NT2/D1 (cell line): ENCODE data around the gene HTT-AS.

ENCODE experiments used
- DNase-seq: peaks from one replicate; pipeline ENCODE4 v3.0.0-alpha.2; 2011; ENCODE audit warnings: low read depth, low spot score
- H3K27me3 ChIP-seq: 2 replicates; pipeline ENCODE4 v1.6.0; 2011; ENCODE audit warnings: mild to moderate bottlenecking; ENCODE audit not compliant: insufficient read length, insufficient read depth
- H3K36me3 ChIP-seq: 2 replicates; pipeline ENCODE4 v1.6.1; 2011; ENCODE audit warnings: mild to moderate bottlenecking, low read length, mixed read lengths; ENCODE audit not compliant: insufficient read depth, insufficient read length
- H3K4me1 ChIP-seq: 2 replicates; pipeline ENCODE4 v1.5.1; 2011; ENCODE audit not compliant: insufficient read depth, insufficient read length
- H3K4me3 ChIP-seq: 2 replicates; pipeline ENCODE4 v1.5.1; 2011; ENCODE audit warnings: low read depth; ENCODE audit not compliant: insufficient read length
- H3K9ac ChIP-seq: 2 replicates; pipeline ENCODE4 v1.6.0; 2011; ENCODE audit warnings: low read depth; ENCODE audit not compliant: insufficient read length
- H3K9me3 ChIP-seq: 2 replicates; pipeline ENCODE4 v1.5.1; 2011; ENCODE audit warnings: mild to moderate bottlenecking, low read length; ENCODE audit not compliant: insufficient read depth
- SUZ12 ChIP-seq: IDR thresholded peaks from 2 replicates; pipeline ENCODE4 v1.6.1; 2011; ENCODE audit not compliant: insufficient read length, insufficient read depth; ENCODE audit errors: extremely low read depth
- YY1 ChIP-seq: IDR thresholded peaks from 2 replicates; pipeline ENCODE4 v1.6.1; 2011; ENCODE audit not compliant: insufficient read length, insufficient read depth
- ZNF274 ChIP-seq: IDR thresholded peaks from 2 replicates; pipeline ENCODE4 v1.6.1; 2011; ENCODE audit warnings: mild to moderate bottlenecking, low read depth, low read length

HTT-AS gene

DNA sequence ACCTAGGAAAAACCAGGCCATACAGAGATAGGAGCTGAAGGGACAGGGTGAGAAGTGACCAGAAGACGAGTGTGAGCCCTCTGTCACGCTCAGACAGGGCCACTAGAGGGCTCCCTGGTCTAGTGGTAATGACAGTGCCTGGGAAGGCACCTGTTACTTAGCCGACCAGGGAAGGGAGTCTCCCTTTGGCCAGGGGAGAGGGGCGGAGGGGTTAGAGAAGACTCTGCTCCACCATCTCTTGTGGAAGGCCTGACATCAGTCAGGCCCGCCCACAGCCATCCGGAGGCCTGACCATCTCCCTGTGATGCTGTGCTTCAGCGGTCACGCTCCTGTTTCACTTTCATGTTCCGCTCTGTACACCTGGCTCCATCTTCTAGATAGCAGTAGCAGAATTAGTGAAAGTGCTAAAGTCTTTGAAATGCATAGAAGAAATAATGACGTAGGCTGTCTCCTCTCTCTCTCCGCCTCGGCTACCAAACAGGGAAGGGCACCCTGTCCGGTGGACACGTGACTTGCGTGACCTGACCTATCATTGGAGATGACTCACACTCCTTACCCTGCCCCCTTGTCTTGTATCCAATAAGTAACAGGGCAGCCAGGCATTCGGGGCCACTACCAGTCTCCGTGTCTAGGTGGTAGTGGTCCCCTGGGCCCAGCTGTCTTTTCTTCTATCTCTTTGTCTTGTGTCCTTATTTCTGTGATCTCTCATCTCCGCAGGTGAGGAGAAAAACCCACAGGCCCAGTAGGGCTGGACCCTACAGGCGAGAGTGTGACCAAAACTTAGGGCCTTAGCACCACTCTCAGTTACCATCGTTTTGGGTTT, 26.7 kb downstream of the HTT-AS start:
- Histone ChIP-seq H3K9me3 (peaks cover 15% of the 10 kb centered on the region; the same call in 1 of the 2 replicates), H3K4me3 (no peak overlapping the region), H3K27me3 (no peaks in the 10 kb centered on the region), H3K36me3 (no peaks in the 10 kb centered on the region), H3K9ac (no peak overlapping the region), H3K4me1 (no peaks in the 10 kb centered on the region)
- DNase-seq, result peak; percentile 42
- no peak for TF ChIP-seq SUZ12
- no peak for TF ChIP-seq ZNF274
- no peak for TF ChIP-seq YY1

DNA sequence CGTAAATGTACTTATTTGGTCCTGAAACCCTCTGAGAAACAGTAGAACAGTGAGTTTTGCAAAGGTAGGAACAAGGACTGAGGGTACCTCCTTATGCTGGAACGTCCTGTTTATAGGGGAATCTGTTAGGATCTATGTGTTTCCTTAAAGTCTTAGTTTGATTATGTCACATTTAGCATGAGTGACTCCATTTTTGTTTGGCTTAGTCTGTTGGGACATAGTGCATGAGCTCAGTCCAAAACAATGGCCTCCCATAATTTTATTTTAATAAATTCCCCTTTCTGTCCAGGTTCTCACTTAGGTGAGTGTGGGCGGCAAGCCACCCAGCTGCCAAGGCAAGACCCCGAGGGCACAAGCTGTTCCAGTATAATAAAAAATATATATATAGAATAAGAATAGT, 27.7 kb downstream of the HTT-AS start:
- Histone ChIP-seq H3K4me3 (no peak overlapping the region), H3K9me3 (peaks cover 5% of the 10 kb centered on the region; the same call in 1 of the 2 replicates), H3K27me3 (no peaks in the 10 kb centered on the region), H3K9ac (no peak overlapping the region), H3K36me3 (no peaks in the 10 kb centered on the region), H3K4me1 (no peaks in the 10 kb centered on the region)
- no peak for DNase-seq
- no peak for TF ChIP-seq YY1
- no peak for TF ChIP-seq SUZ12
- TF ChIP-seq ZNF274, result no peak

DNA sequence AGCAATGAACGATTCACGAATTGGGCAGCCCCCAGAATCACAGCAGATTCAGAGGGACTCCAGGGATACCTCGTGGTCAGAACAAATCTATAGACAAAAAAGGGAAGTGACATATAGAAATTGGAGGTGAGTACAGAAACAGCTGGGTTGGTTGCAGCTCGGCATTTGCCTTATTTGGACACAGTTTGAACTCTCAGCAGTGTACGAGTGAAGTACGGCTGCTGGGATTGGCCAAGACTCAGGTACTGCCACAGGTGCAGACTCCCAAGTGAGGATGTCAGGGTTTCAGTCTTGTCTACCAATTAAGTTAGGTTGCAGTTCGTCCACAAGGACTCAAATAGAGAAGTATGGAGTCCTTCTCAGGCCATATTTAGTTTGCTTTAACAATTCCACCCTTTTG, 28.2 kb downstream of the HTT-AS start:
- H3K9me3 ChIP-seq, result 0 out of 2 replicates have a peak, but pooled peaks cover under 1% of the 10 kb centered on the region
- no peaks in the 10 kb centered on the region for H3K4me1 ChIP-seq
- H3K9ac ChIP-seq, result no peak overlapping the region
- no peak overlapping the region for H3K4me3 ChIP-seq
- no peaks in the 10 kb centered on the region for H3K27me3 ChIP-seq
- no peak for TF ChIP-seq SUZ12
- TF ChIP-seq ZNF274, result no peak
- no peak for TF ChIP-seq YY1
- no peaks in the 10 kb centered on the region for H3K36me3 ChIP-seq
- DNase-seq, result no peak

DNA sequence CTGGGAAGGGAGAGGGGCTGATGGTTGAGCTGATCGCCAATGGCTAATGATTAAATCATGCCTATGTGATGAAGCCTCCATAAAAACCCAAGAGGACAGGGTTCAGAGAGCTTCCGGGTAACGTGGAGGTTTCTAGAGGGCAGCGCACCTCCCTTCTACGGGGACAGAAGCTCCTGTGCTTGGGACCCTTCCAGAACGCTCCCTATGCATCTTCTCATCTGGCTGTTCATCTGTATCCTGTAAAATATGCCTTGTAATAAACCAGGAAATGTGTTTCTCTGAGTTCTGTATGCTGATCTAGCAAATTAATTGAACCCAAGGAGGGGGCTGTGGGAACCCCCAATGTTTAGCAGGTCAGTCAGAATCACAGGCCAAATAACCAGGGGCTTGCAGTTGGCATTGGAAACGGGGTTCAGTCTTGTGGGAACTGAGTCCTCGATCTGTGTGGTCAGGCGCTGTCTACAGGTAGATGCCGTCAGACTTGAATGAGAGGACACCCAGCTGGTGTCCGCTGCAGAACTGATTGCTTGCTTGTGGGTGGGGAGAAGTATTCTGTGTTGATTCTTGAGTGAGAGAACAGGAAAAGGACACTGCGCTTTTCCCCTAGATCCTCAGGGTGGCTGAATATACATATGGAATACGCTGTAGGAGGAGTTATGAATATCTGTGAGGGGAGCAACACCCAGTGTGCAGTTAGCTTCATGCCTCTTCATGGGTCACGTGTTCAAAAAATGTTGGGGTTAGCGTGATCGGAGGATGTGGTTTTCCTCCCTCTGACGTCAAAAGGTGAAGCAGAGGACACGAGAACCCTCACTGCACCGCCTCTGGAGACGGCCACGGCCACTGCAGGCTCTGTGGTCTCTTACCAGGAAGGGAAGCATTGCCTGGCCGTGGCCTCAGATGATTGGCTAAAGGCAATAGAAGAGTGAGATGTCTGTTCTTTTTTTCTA, 29.2 kb downstream of the HTT-AS start:
- Histone ChIP-seq H3K9ac (no peak overlapping the region), H3K9me3 (no peaks in the 10 kb centered on the region), H3K36me3 (no peaks in the 10 kb centered on the region), H3K4me3 (no peak overlapping the region), H3K4me1 (no peaks in the 10 kb centered on the region), H3K27me3 (no peaks in the 10 kb centered on the region)
- DNase-seq, result no peak
- TF ChIP-seq YY1, result no peak
- no peak for TF ChIP-seq SUZ12
- TF ChIP-seq ZNF274, result no peak

DNA sequence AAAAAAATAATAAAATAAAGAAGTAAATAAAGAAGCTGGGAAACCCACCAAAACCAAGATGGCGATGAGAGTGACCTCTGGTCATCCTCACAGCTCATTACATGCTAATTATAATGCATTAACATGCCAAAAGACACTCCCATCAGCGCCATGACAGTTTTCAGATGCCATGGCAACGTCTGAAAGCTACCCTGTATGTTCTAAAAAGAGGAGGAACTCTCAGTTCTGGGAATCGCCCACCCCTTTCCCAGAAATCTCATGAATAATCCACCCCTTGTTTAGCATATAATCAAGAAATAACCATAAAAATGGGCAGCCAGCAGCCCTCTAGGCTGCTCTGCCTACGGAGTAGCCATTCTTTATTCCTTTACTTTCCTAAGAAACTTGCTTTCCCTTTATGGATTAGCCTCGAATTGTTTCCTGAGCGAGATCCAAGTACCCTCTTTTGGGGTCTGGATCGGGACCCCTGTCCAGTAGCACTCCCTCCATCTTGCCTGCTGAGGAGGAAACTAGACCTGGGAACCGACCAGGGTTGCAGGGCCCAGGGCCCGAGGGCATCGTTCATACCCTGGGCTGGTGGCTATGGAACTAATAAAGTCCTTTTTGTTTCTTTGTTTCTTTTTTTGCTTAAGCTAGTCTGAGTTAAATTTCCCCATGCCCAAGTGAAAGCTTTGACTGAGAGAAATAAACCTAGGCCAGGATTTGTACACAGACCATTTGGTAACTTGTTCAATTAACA, 30.9 kb downstream of the HTT-AS start:
- H3K4me3 ChIP-seq, result no peak overlapping the region
- H3K27me3 ChIP-seq, result no peaks in the 10 kb centered on the region
- no peaks in the 10 kb centered on the region for H3K9me3 ChIP-seq
- H3K36me3 ChIP-seq, result no peaks in the 10 kb centered on the region
- no peak for TF ChIP-seq YY1
- H3K9ac ChIP-seq, result no peak overlapping the region
- no peak for DNase-seq
- no peaks in the 10 kb centered on the region for H3K4me1 ChIP-seq

DNA sequence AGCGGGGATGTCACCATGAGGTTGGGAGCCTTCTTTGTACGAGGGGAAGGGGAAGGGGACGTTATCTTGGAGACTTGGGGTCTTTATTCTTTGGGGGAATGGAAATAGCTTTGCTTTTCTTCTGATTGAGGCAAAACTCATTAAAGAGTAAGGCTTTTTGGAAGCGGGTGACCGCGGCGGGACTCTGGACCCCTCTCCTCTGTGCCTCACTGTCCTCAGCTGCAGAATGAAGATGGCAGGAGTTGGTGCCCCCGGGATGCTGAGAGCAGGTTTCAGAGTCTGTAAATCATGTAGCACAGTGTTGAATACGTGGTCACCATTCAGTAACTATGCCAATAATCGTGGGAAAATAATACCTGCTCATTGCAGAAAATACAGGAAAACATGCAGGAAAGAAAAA, 32.1 kb downstream of the HTT-AS start:
- no peak overlapping the region for H3K9ac ChIP-seq
- H3K4me3 ChIP-seq, result no peak overlapping the region
- no peaks in the 10 kb centered on the region for H3K36me3 ChIP-seq
- no peak for DNase-seq
- H3K27me3 ChIP-seq, result no peaks in the 10 kb centered on the region
- no peaks in the 10 kb centered on the region for H3K9me3 ChIP-seq
- TF ChIP-seq SUZ12, result no peak
- no peak for TF ChIP-seq YY1
- no peaks in the 10 kb centered on the region for H3K4me1 ChIP-seq
